Mesendoderm (in vitro differentiated cells): Measurements from ENCODE around the gene DERL3.
A peak's percentile ranks its signal among the peaks of the same experiment; 100 is the strongest.

Experiments used
- DNase-seq: peaks from one replicate; pipeline ENCODE4 v3.0.0; 2013
- H2AK5ac ChIP-seq: 2 replicates; pipeline ENCODE4 v1.6.1; 2013; ENCODE audit warnings: low read length, inconsistent platforms
- H2BK120ac ChIP-seq: 2 replicates; pipeline ENCODE4 v1.6.1; 2013; ENCODE audit warnings: low read depth, mild to moderate bottlenecking, low read length, moderate library complexity, mixed read lengths
- H2BK15ac ChIP-seq: replicated peaks from 2 replicates; pipeline ENCODE4 v1.6.1; 2013; ENCODE audit warnings: low read depth, mild to moderate bottlenecking, moderate library complexity
- H2BK5ac ChIP-seq: 2 replicates; pipeline ENCODE4 v1.6.1; 2013; ENCODE audit warnings: low read length, inconsistent platforms
- H3K18ac ChIP-seq: 2 replicates; pipeline ENCODE4 v1.6.1; 2013; ENCODE audit warnings: mild to moderate bottlenecking, low read length, mixed read lengths
- H3K23ac ChIP-seq: one replicate; pipeline ENCODE4 v1.6.1; 2013; ENCODE audit warnings: low read length
- H3K27ac ChIP-seq: 2 replicates; pipeline ENCODE4 v1.5.1; 2013; ENCODE audit warnings: low read depth, mild to moderate bottlenecking, inconsistent platforms, low read length, moderate library complexity
- H3K27me3 ChIP-seq: 2 replicates; pipeline ENCODE4 v1.6.1; 2013; ENCODE audit warnings: low read length, control low read depth, mild to moderate bottlenecking, inconsistent platforms; ENCODE audit not compliant: insufficient read depth, poor library complexity
- H3K36me3 ChIP-seq: 2 replicates; pipeline ENCODE4 v1.6.1; 2013; ENCODE audit warnings: low read length, inconsistent platforms; ENCODE audit not compliant: control insufficient read depth, insufficient read depth
- H3K4ac ChIP-seq: one replicate; pipeline ENCODE4 v1.6.1; 2013; ENCODE audit warnings: low read depth, mild to moderate bottlenecking, low read length, moderate library complexity
- H3K4me1 ChIP-seq: 2 replicates; pipeline ENCODE4 v1.6.1; 2013; ENCODE audit warnings: low read depth, low read length, inconsistent platforms; ENCODE audit not compliant: control insufficient read depth
- H3K4me2 ChIP-seq: 2 replicates; pipeline ENCODE4 v1.6.1; 2013; ENCODE audit warnings: low read length
- H3K4me3 ChIP-seq: 2 replicates; pipeline ENCODE4 v1.5.1; 2013; ENCODE audit warnings: mild to moderate bottlenecking, low read length
- H3K56ac ChIP-seq: one replicate; pipeline ENCODE4 v1.6.1; 2013; ENCODE audit warnings: low read length
- H3K79me1 ChIP-seq: 2 replicates; pipeline ENCODE4 v1.6.1; 2013; ENCODE audit warnings: low read length, inconsistent platforms
- H3K79me2 ChIP-seq: 2 replicates; pipeline ENCODE4 v1.6.1; 2013; ENCODE audit warnings: mild to moderate bottlenecking, low read length; ENCODE audit not compliant: control insufficient read depth, insufficient read depth
- H3K9ac ChIP-seq: 2 replicates; pipeline ENCODE4 v1.6.1; 2013; ENCODE audit warnings: low read length, inconsistent platforms
- H4K5ac ChIP-seq: one replicate; pipeline ENCODE4 v1.6.1; 2013; ENCODE audit warnings: low read length
- H4K8ac ChIP-seq: one replicate; pipeline ENCODE4 v1.6.1; 2013; ENCODE audit warnings: low read depth, mild to moderate bottlenecking, control low read depth, low read length, moderate library complexity
- WGBS: extraction: QIAGEN DNeasy Blood & Tissue Kit; methylation state at CpG from one replicate; pipeline ENCODE4 v1.1.7; 2013; ENCODE audit warnings: low lambda C conversion rate, missing lambda C conversion rate; ENCODE audit not compliant: insufficient coverage; ENCODE audit errors: extremely low coverage; 5-methylcytosine and 5-hydroxymethylcytosine counted together

DERL3 gene

DNA sequence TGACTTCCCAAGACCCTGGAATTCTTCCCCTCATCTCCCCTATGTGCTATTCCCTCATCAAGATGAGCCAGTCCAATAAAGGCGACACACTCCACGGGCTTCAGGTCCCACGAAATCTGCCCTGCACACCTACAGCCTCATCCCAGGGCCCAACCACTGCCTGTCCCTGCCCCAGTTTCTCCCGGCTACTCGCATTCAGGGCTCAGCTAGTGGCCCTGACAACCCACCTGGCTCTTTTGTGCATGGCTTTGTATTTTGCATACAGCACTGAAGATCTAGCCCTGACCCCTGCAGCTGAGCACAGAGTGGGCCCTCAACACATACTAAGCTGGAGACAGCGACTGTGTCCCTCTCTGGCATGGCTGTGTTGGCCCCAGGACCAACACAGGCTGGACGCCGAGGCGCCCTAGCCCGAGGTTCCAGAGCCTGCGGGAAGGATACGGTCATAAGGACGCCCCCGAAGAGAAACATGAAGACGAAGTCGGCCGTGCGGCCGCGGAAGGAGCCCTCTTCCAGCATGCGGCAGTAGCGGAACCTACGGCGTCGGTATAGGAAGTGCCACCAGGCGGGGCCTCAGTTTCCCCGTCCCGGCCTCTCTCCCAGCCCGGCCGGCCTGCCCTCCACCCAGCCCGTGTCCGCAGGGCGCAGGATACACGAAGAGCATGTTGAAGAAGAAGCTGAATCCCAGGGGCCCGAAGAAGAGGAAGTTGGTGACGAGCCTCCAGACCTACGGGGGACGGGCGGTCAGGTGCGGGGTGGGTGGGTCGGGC is 710 bp downstream of the DERL3 start:
- DNase-seq, result peak; percentile 29
- Histone ChIP-seq H2BK120ac (no peak overlapping the region), H3K4me3 (no peak overlapping the region)

DNA sequence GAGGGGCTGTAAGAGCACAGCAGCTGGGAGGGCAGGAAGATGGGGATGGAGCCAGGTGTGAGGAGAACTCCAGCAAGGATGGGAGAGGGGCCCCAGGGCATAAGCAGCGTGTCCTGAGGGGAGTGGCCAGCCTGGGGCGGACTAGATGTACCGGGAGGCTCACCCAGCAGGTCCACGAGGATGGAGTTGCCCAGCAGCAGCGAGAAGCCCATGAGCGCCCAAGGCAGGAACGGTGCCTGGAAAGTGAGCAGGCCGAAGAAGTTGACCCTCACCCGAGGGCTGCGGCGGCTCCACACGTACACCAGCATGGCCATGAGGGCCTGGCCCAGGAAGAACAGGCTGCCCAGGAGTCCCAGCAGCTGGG is 1.3 kb downstream of the DERL3 start:
- no peak overlapping the region for H4K5ac ChIP-seq
- no peak overlapping the region for H3K4ac ChIP-seq
- no peaks in the 10 kb centered on the region for H3K27me3 ChIP-seq
- DNase-seq, result no peak
- no peak overlapping the region for H3K4me3 ChIP-seq
- no peaks in the 10 kb centered on the region for H3K79me1 ChIP-seq
- no peak overlapping the region for H3K56ac ChIP-seq
- no peak overlapping the region for H3K27ac ChIP-seq
- no peak overlapping the region for H3K4me2 ChIP-seq
- H3K36me3 ChIP-seq, result peaks cover 4% of the 10 kb centered on the region
- no peak overlapping the region for H2BK120ac ChIP-seq
- peaks cover 3% of the 10 kb centered on the region for H3K4me1 ChIP-seq
- peak overlapping the region; percentile 54 for H3K9ac ChIP-seq
- no peak overlapping the region for H2BK5ac ChIP-seq
- H3K23ac ChIP-seq, result no peak overlapping the region
- no peak overlapping the region for H2BK15ac ChIP-seq
- no peak overlapping the region for H3K18ac ChIP-seq
- H3K79me2 ChIP-seq, result no peaks in the 10 kb centered on the region
- H4K8ac ChIP-seq, result no peak overlapping the region
- WGBS, result no CpG with 5 or more reads among the region's 12 CpGs
- H2AK5ac ChIP-seq, result no peak overlapping the region

More for the DNA sequence above, 710 bp downstream of the DERL3 start:
- no peak overlapping the region for H2AK5ac ChIP-seq
- no peaks in the 10 kb centered on the region for H3K27me3 ChIP-seq
- H3K4me2 ChIP-seq, result peak overlapping the region; percentile 28
- H3K18ac ChIP-seq, result no peak overlapping the region
- peaks cover 4% of the 10 kb centered on the region for H3K36me3 ChIP-seq
- H3K27ac ChIP-seq, result no peak overlapping the region
- peaks cover 3% of the 10 kb centered on the region for H3K4me1 ChIP-seq
- no peak overlapping the region for H2BK15ac ChIP-seq
- H4K5ac ChIP-seq, result no peak overlapping the region
- H3K9ac ChIP-seq, result peak overlapping the region; percentile 54
- no peak overlapping the region for H4K8ac ChIP-seq
- no peaks in the 10 kb centered on the region for H3K79me1 ChIP-seq
- no peak overlapping the region for H3K4ac ChIP-seq
- no CpG with 5 or more reads among the region's 41 CpGs for WGBS
- H2BK5ac ChIP-seq, result no peak overlapping the region
- H3K23ac ChIP-seq, result no peak overlapping the region
- peak overlapping the region; percentile 64 for H3K56ac ChIP-seq
- no peaks in the 10 kb centered on the region for H3K79me2 ChIP-seq

GRCh38 chr22:23836692-23837495 is 1.9 kb downstream of the DERL3 start:
- no peak for DNase-seq
- no peak overlapping the region for H3K18ac ChIP-seq
- no peak overlapping the region for H3K4ac ChIP-seq
- H2BK5ac ChIP-seq, result no peak overlapping the region
- H3K4me3 ChIP-seq, result no peak overlapping the region
- no peak overlapping the region for H2BK120ac ChIP-seq
- H2AK5ac ChIP-seq, result no peak overlapping the region
- no peak overlapping the region for H4K5ac ChIP-seq
- H3K79me1 ChIP-seq, result no peaks in the 10 kb centered on the region
- H3K36me3 ChIP-seq, result peaks cover 4% of the 10 kb centered on the region
- H4K8ac ChIP-seq, result no peak overlapping the region
- H3K56ac ChIP-seq, result no peak overlapping the region
- H3K79me2 ChIP-seq, result no peaks in the 10 kb centered on the region
- H3K4me1 ChIP-seq, result peaks cover 3% of the 10 kb centered on the region
- H3K23ac ChIP-seq, result no peak overlapping the region
- H2BK15ac ChIP-seq, result no peak overlapping the region
- WGBS, result no CpG with 5 or more reads among the region's 12 CpGs
- no peak overlapping the region for H3K9ac ChIP-seq
- no peaks in the 10 kb centered on the region for H3K27me3 ChIP-seq
- no peak overlapping the region for H3K27ac ChIP-seq
- H3K4me2 ChIP-seq, result no peak overlapping the region

- Histone ChIP-seq H3K27ac (no peak overlapping the region), H3K4me3 (no peak overlapping the region), H3K27me3 (no peaks in the 10 kb centered on the region), H2BK5ac (no peak overlapping the region), H3K36me3 (peaks cover 4% of the 10 kb centered on the region), H3K18ac (no peak overlapping the region), H3K4me2 (no peak overlapping the region), H3K4me1 (peaks cover 3% of the 10 kb centered on the region), H4K5ac (no peak overlapping the region), H2BK120ac (no peak overlapping the region), H2BK15ac (no peak overlapping the region), H3K79me1 (no peaks in the 10 kb centered on the region), H2AK5ac (no peak overlapping the region), H3K56ac (no peak overlapping the region), H3K9ac (no peak overlapping the region), H3K79me2 (no peaks in the 10 kb centered on the region), H3K4ac (no peak overlapping the region), H3K23ac (no peak overlapping the region), H4K8ac (no peak overlapping the region)
- no peak for DNase-seq
- WGBS, result no CpG with 5 or more reads among the region's 5 CpGs
Observed at GRCh38 chr22:23836281-23836680, 2.5 kb downstream of the DERL3 start.

DNA sequence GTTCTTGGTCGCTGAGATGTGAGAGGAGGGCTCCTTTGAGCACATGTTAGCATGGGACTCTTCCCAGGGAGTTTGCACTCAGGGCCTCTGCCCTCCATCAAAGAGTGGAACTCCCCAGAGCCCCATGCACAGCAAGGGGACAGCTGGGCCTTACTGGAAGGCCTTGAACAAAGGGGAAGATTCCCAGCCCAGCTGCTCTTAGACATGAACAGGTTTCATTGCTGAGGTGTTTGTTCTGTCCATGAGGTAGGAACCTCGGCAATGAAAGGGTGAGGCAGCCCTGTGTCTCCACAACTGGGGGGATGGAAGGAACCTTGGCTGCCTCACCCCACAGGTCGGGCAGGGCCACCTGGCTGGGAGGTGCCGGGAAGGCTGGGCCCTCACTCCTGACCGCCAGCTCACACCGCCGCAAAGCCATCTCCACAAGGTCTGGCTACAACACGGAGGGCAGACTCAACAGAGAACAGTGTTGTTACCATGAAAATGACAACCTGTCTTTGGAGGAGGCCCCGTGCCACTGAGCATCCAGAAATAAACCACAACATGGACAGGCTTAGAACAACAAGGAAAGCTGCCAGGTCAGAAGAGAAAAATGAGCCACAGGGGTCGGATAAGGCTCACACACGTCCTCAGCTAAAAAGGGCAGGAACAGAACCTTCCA is 3.2 kb downstream of the DERL3 start:
- no CpG with 5 or more reads among the region's 11 CpGs for WGBS
- Histone ChIP-seq H3K18ac (no peak overlapping the region), H3K4me2 (no peak overlapping the region), H3K4ac (no peak overlapping the region), H4K5ac (no peak overlapping the region), H4K8ac (no peak overlapping the region), H3K23ac (no peak overlapping the region), H3K56ac (no peak overlapping the region), H3K36me3 (peaks cover 6% of the 10 kb centered on the region), H3K9ac (no peak overlapping the region), H3K27me3 (no peaks in the 10 kb centered on the region), H3K4me1 (peaks cover 3% of the 10 kb centered on the region), H2BK120ac (no peak overlapping the region), H3K79me1 (peaks cover 3% of the 10 kb centered on the region), H3K79me2 (no peaks in the 10 kb centered on the region), H3K27ac (no peak overlapping the region), H3K4me3 (no peak overlapping the region), H2AK5ac (no peak overlapping the region), H2BK15ac (no peak overlapping the region), H2BK5ac (no peak overlapping the region)
- DNase-seq, result no peak
